GM12878 (cell line): ENCODE results near the gene HSF4. TPM values are rescaled to one million over a fixed set of nuclear protein-coding genes. Genes with fewer than 3 reads are reported as not detected.

Experiments
- ATAC-seq: fragments of 200-7000 bp; cut with Tn5 transposase; 3 replicates; pipeline ENCODE4 v1.9.1; 2020; ENCODE audit warnings: mild to moderate bottlenecking, moderate library complexity
- BruUV-seq: library from RNA; stranded (reverse); fragments of 400-500 nt; replicated peaks from 2 replicates; lab custom pipeline; 2021; lab: Mats Ljungman, UMichigan
- CTCF ChIA-PET: fragments of 300-600 bp; sonication (Branson Sonifier 250); formaldehyde crosslinking; extraction: SDS; loops from one replicate; lab custom pipeline; 2021; ENCODE audit warnings: inconsistent platforms; lab: Yijun Ruan, JAX
- POLR2A ChIA-PET: fragments of 350-600 bp; formaldehyde crosslinking; extraction: SDS; loops from one replicate; lab custom pipeline; 2021; ENCODE audit warnings: inconsistent platforms; lab: Charles Lee
- RAD21 ChIA-PET: fragments of 300-600 bp; sonication (Branson Sonifier 250); formaldehyde crosslinking; loops from one replicate; lab custom pipeline; 2023; ENCODE audit warnings: antibody characterized with exemption; ENCODE audit not compliant: unreplicated experiment; lab: Charles Lee
- SMC1A ChIA-PET: fragments of 300-600 bp; sonication (Branson Sonifier 250); formaldehyde crosslinking; loops from one replicate; lab custom pipeline; 2023; ENCODE audit not compliant: unreplicated experiment, uncharacterized antibody; lab: Charles Lee
- DNase-seq: peaks from one replicate; pipeline ENCODE4 v3.0.0-alpha.2; 2011; ENCODE audit warnings: low read depth, low spot score
- FAIRE-seq: peaks from 3 replicates; lab custom pipeline; 2011; peaks lifted over from hg19 to GRCh38; lab: Jason Lieb, UNC
- H2AFZ ChIP-seq: 2 replicates; pipeline ENCODE4 v1.6.0; 2011; ENCODE audit warnings: low read depth, low read length, control low read depth; ENCODE audit not compliant: control insufficient read depth
- H3K27ac ChIP-seq: 2 replicates; pipeline ENCODE4 v1.5.1; 2011; ENCODE audit warnings: control low read depth; ENCODE audit not compliant: control insufficient read depth, insufficient read depth
- H3K27me3 ChIP-seq, 2 experiments: replicated peaks in 1 of 2; 2 replicates each; pipeline versions ENCODE4 v1.6.0 to v1.6.1; 2011; ENCODE audit warnings: low read length in 1 of 2; ENCODE audit not compliant: control insufficient read depth in 2 of 2, insufficient read depth in 2 of 2
- H3K36me3 ChIP-seq, 2 experiments: 2 replicates each; pipeline ENCODE4 v1.5.1; 2011; ENCODE audit warnings: low read length in 1 of 2; ENCODE audit not compliant: control insufficient read depth in 2 of 2, insufficient read depth in 2 of 2
- H3K4me1 ChIP-seq: 2 replicates; pipeline ENCODE4 v1.6.1; 2011; ENCODE audit warnings: mild to moderate bottlenecking, low read length, moderate library complexity, mixed read lengths; ENCODE audit not compliant: control insufficient read depth, insufficient read depth
- H3K4me2 ChIP-seq: 2 replicates; pipeline ENCODE4 v1.6.0; 2011; ENCODE audit warnings: control low read depth; ENCODE audit not compliant: control insufficient read depth, insufficient read depth
- H3K4me3 ChIP-seq: fragments of 200-600 bp; sonication (generic); 2 replicates; pipeline ENCODE4 v1.5.1; 2016
- H3K79me2 ChIP-seq: 2 replicates; pipeline ENCODE4 v1.6.0; 2011; ENCODE audit warnings: low read length; ENCODE audit not compliant: control insufficient read depth, insufficient read depth
- H3K9ac ChIP-seq: 2 replicates; pipeline ENCODE4 v1.8.0; 2011; ENCODE audit warnings: low read length, control low read depth, mixed read lengths; ENCODE audit not compliant: control insufficient read depth, insufficient read depth
- H3K9me3 ChIP-seq: replicated peaks from 3 replicates; pipeline ENCODE4 v1.5.1; 2011; ENCODE audit warnings: mild to moderate bottlenecking, low read length; ENCODE audit not compliant: control insufficient read depth, insufficient read depth
- H4K20me1 ChIP-seq: 2 replicates; pipeline ENCODE4 v1.6.0; 2011; ENCODE audit not compliant: control insufficient read depth, insufficient read depth
- ATF3 ChIP-seq: IDR thresholded peaks from 2 replicates; pipeline ENCODE4 v1.6.1; 2011; ENCODE audit warnings: low read depth, mild to moderate bottlenecking, low read length, moderate library complexity, borderline replicate concordance; ENCODE audit errors: extremely low read depth
- CHD1 ChIP-seq: IDR thresholded peaks from 2 replicates; pipeline ENCODE4 v1.6.1; 2012; ENCODE audit warnings: low read depth, low read length, improper control_type of control experiment
- CREB1 ChIP-seq: IDR thresholded peaks from 2 replicates; pipeline ENCODE4 v1.6.1; 2012; ENCODE audit warnings: low read depth, mild to moderate bottlenecking, inconsistent platforms
- ELK1 ChIP-seq: IDR thresholded peaks from 2 replicates; pipeline ENCODE4 v1.6.1; 2012; ENCODE audit warnings: low read depth, low read length, improper control_type of control experiment
- GATAD2B ChIP-seq: fragments of 450-650 bp; conservative IDR thresholded peaks from 2 replicates; pipeline ENCODE4 v1.6.1; 2017; ENCODE audit warnings: low read depth, mild to moderate bottlenecking, moderate library complexity
- KDM1A ChIP-seq: fragments of 200-600 bp; sonication (generic); IDR thresholded peaks from 2 replicates; pipeline ENCODE4 v1.6.1; 2016; ENCODE audit warnings: borderline replicate concordance
- MLLT1 ChIP-seq: fragments of 450-650 bp; IDR thresholded peaks from 2 replicates; pipeline ENCODE4 v1.6.1; 2016; ENCODE audit warnings: mild to moderate bottlenecking
- NR2F1 ChIP-seq: fragments of 450-650 bp; conservative IDR thresholded peaks from 2 replicates; pipeline ENCODE4 v1.6.1; 2017; ENCODE audit warnings: mild to moderate bottlenecking
- NRF1 ChIP-seq: conservative IDR thresholded peaks from 2 replicates; pipeline ENCODE4 v1.6.1; 2011; ENCODE audit warnings: mild to moderate bottlenecking, low read depth, low read length, improper control_type of control experiment
- SIN3A ChIP-seq: IDR thresholded peaks from 2 replicates; pipeline ENCODE4 v1.6.1; 2012; ENCODE audit warnings: low read depth, low read length, improper control_type of control experiment
- SREBF1 ChIP-seq: IDR thresholded peaks from 2 replicates; pipeline ENCODE4 v1.6.1; 2012; ENCODE audit warnings: mild to moderate bottlenecking, low read length
- ZNF24 ChIP-seq: fragments of 450-650 bp; IDR thresholded peaks from 2 replicates; pipeline ENCODE4 v1.6.1; 2017; ENCODE audit warnings: antibody characterized with exemption, mild to moderate bottlenecking
- ZNF687 ChIP-seq: fragments of 450-650 bp; IDR thresholded peaks from 2 replicates; pipeline ENCODE4 v1.6.1; 2017; ENCODE audit warnings: mild to moderate bottlenecking, moderate library complexity
- WGBS: methylation state at CpG from one replicate; pipeline ENCODE4 v1.1.6; 2016; ENCODE audit warnings: low lambda C conversion rate; ENCODE audit not compliant: insufficient replicate concordance, insufficient coverage; ENCODE audit errors: missing lambda C conversion rate; 5-methylcytosine and 5-hydroxymethylcytosine counted together
- in situ Hi-C: fragments of 300-500 bp; cut with MboI; formaldehyde crosslinking; loops from 9 replicates; pipeline ENCODE4 v1.14.3; 2018; ENCODE audit warnings: mixed read lengths
- intact Hi-C: fragments of 100-400 bp; cut with micrococcal nuclease; formaldehyde crosslinking; loops from one replicate; pipeline ENCODE4 v1.14.2; 2022; ENCODE audit not compliant: unreplicated experiment
- polyA plus RNA-seq, 11 experiments: library from polyadenylated mRNA; depleted of rRNA in 4 of 11; unstranded in 6 of 11; stranded (reverse) in 5 of 11; fragments of >200 nt; fragmentation: Nextera tagmentation in 4 of 11; fragmentation: Illumina TruSeq in 1 of 11; extraction: Ambion mirVana in 4 of 11; extraction: Trizol in 1 of 11; gene quantifications; 1 replicate in 1 of 11; 2 replicates in 10 of 11; pipeline versions ENCODE4 v1.2.1 to v1.2.3, GENCODE V29; 2011 to 2016; ENCODE audit warnings: inconsistent platforms in 2 of 11, missing spikeins in 2 of 11, low read depth in 1 of 11
- total RNA-seq, 4 experiments: library from RNA; depleted of rRNA in 3 of 4; stranded (reverse); fragments of >200 nt in 3 of 4; fragmentation: Illumina TruSeq in 1 of 4; extraction: Trizol in 1 of 4; gene quantifications; 2 replicates each; pipeline versions ENCODE4 v1.2.1 to v1.2.3, GENCODE V29; 2013 to 2021

The HSF4 gene
- total and polyA plus RNA-seq, 10 of the 15 experiments (the other 5 are each of a cell fraction or from before 2014, with no cell fraction given) = 0.31 to 9.9 (median 2.6) TPM; not detected in 1

- peak overlapping the region; percentile 55 for H3K4me3 ChIP-seq
- ChIA-PET CTCF (interaction anchor here (0.8 to 5.3 kb wide), 16 partner anchors 7 to 293 kb away, joined by 3 to 36 read pairs (median 3); partner anchors contain the start of genes FBXL8 and TRADD), POLR2A (interaction anchor here (1.3 to 10.9 kb wide), 3 partner anchors 8 to 19 kb away, joined by 3 to 137 read pairs (median 4); partner anchors contain the start of genes FBXL8, HSF4 and TRADD), SMC1A (interaction anchor here (1.0 to 2.4 kb wide), 5 partner anchors 9 to 13 kb away, joined by 4 to 9 read pairs (median 5); no protein-coding TSS in a partner anchor), RAD21 (interaction anchor here (1.2 to 2.7 kb wide), 7 partner anchors 11 to 156 kb away, joined by 3 to 8 read pairs (median 6); partner anchors contain the start of genes B3GNT9, FBXL8 and TRADD)
- FAIRE-seq = no peak
- peaks cover 44% of the 10 kb centered on the region for H3K4me1 ChIP-seq
- no peak overlapping the region for H3K27ac ChIP-seq
- no peaks in the 10 kb centered on the region; the same call in 1 of the 2 replicates for H4K20me1 ChIP-seq
- no peaks in the 10 kb centered on the region for H3K9me3 ChIP-seq
- no peaks in the 10 kb centered on the region for H3K36me3 ChIP-seq
- intact Hi-C loops (no loop called here), in situ Hi-C loops (no loop called here)
- peak; percentile 70 for ATAC-seq
- H3K79me2 ChIP-seq = no peaks in the 10 kb centered on the region
- no peaks in the 10 kb centered on the region for H3K27me3 ChIP-seq
- peak overlapping the region; percentile 99 for H3K4me2 ChIP-seq
- 1% methylated on average over 70 of the region's 71 CpGs for WGBS
- H2AFZ ChIP-seq = peak overlapping the region; percentile 63
- DNase-seq = no peak
- H3K9ac ChIP-seq = peak overlapping the region; percentile 7; the same call in 1 of the 2 replicates
- no TSS peak for BruUV-seq
- TF ChIP-seq SREBF1 (no peak), ZNF24 (no peak), NR2F1 (peak; percentile 80), GATAD2B (peak; percentile 75; the same call in 1 of the 2 replicates), CREB1 (0 out of 2 replicates have a peak, but pooled peaks have one; percentile 25), KDM1A (no peak), MLLT1 (0 out of 2 replicates have a peak, but pooled peaks have one; percentile 22), NRF1 (no peak), SIN3A (0 out of 2 replicates have a peak, but pooled peaks have one; percentile 48), CHD1 (no peak), ATF3 (no peak), ZNF687 (peak; percentile 78; the same call in 1 of the 2 replicates), ELK1 (no peak)
Observed at GRCh38 chr16:67173808-67174705, 9.5 kb downstream of the HSF4 start.
